ENCODE results near the gene KRT35. TPM values are rescaled to one million over a fixed set of nuclear protein-coding genes. Genes with fewer than 3 reads are reported as not detected.

The KRT35 gene
- total RNA-seq, 4 donors from 2014 or later: not detected

- TF ChIP-seq POLR2AphosphoS5 (IDR thresholded peaks at IDR 0.05) (no peak), POLR2A (IDR thresholded peaks at IDR 0.05; ENCODE audit: low read depth) (no peak), EP300 (IDR thresholded peaks at IDR 0.05) (no peak), CTCF (IDR thresholded peaks at IDR 0.05) (no peak)
- Histone ChIP-seq H3K4me1 (peaks cover 0 to 20% (median 11%) of the 10 kb centered on the region in 4 donors), H3K9me3 (no peaks in the 10 kb centered on the region), H3K36me3 (no peaks in the 10 kb centered on the region), H3K27me3 (no peaks in the 10 kb centered on the region), H3K27ac (replicated peaks in 1 of 4) (no peak overlapping the region), H3K4me3 (no peak overlapping the region)
- no peak for DNase-seq (ENCODE audit: extremely low spot score)
- 36% methylated on average over 7 of the region's 8 CpGs for WGBS
- intact Hi-C loops (cut with DNase I): no loop called here
Measured at GRCh38 chr17:41504246-41504977, 23.5 kb upstream of the KRT35 start.

- 78% methylated on average over 9 of the region's 9 CpGs for WGBS
- Histone ChIP-seq H3K4me1 (peaks cover 0 to 20% (median 11%) of the 10 kb centered on the region in 4 donors), H3K4me3 (no peak overlapping the region), H3K27me3 (no peaks in the 10 kb centered on the region), H3K9me3 (no peaks in the 10 kb centered on the region), H3K36me3 (no peaks in the 10 kb centered on the region), H3K27ac (replicated peaks in 1 of 4) (no peak overlapping the region)
- DNase-seq (ENCODE audit: extremely low spot score): no peak
- intact Hi-C loops (cut with DNase I): no loop called here
- TF ChIP-seq EP300 (IDR thresholded peaks at IDR 0.05) (no peak), CTCF (IDR thresholded peaks at IDR 0.05) (no peak), POLR2AphosphoS5 (IDR thresholded peaks at IDR 0.05) (no peak), POLR2A (IDR thresholded peaks at IDR 0.05; ENCODE audit: low read depth) (no peak)
Measured at GRCh38 chr17:41503202-41503601, 22.3 kb upstream of the KRT35 start.

- WGBS: 76% methylated on average over 13 of the region's 15 CpGs
- intact Hi-C loops (cut with DNase I): no loop called here
- Histone ChIP-seq H3K36me3 (no peaks in the 10 kb centered on the region), H3K27me3 (peaks cover 0 to 4% (median 0%) of the 10 kb centered on the region in 4 donors), H3K4me3 (no peak overlapping the region), H3K9me3 (no peaks in the 10 kb centered on the region), H3K4me1 (peaks cover 0 to 29% (median 11%) of the 10 kb centered on the region in 4 donors), H3K27ac (replicated peaks in 1 of 4) (no peak overlapping the region)
- no peak for DNase-seq (ENCODE audit: extremely low spot score)
- TF ChIP-seq CTCF (IDR thresholded peaks at IDR 0.05): no peak
- no peak for TF ChIP-seq POLR2AphosphoS5 (IDR thresholded peaks at IDR 0.05)
- TF ChIP-seq POLR2A (IDR thresholded peaks at IDR 0.05; ENCODE audit: low read depth): no peak
- TF ChIP-seq EP300 (IDR thresholded peaks at IDR 0.05): no peak
Measured at GRCh38 chr17:41500131-41500911, 19.4 kb upstream of the KRT35 start.

GRCh38 chr17:41499714-41500113, 18.8 kb upstream of the KRT35 start:
- no peak overlapping the region for H3K27ac ChIP-seq (replicated peaks in 1 of 4)
- no peak overlapping the region for H3K4me3 ChIP-seq
- H3K4me1 ChIP-seq: peaks cover 0 to 25% (median 10%) of the 10 kb centered on the region in 4 donors
- no peaks in the 10 kb centered on the region for H3K36me3 ChIP-seq
- DNase-seq (ENCODE audit: extremely low spot score): no peak
- intact Hi-C loops (cut with DNase I): no loop called here
- peaks cover 0 to 4% (median 0%) of the 10 kb centered on the region in 4 donors for H3K27me3 ChIP-seq
- no peaks in the 10 kb centered on the region for H3K9me3 ChIP-seq
- TF ChIP-seq CTCF (IDR thresholded peaks at IDR 0.05) (no peak), POLR2A (IDR thresholded peaks at IDR 0.05; ENCODE audit: low read depth) (no peak), EP300 (IDR thresholded peaks at IDR 0.05) (no peak), POLR2AphosphoS5 (IDR thresholded peaks at IDR 0.05) (no peak)
- 91% methylated on average over 5 of the region's 5 CpGs for WGBS

All from esophagus muscularis mucosa (tissue), 4 donors.